Body of pancreas (tissue), 4 donors: ENCODE measurements around the gene CRTAP. TPM values are rescaled to one million over a fixed set of nuclear protein-coding genes. Genes with fewer than 3 reads are reported as not detected.
"Not testable (repeated sequence)": the region's sequence is repeated elsewhere in the genome, so short reads cannot be mapped to it uniquely, and the experiment has no call there.

Source experiments
- ATAC-seq: fragments of 150-250 bp; one replicate; pipeline ENCODE4 v1.9.1; 2016
- DNase-seq, 4 donors: peaks; one replicate each; pipeline ENCODE4 v3.0.0-alpha.2; 2019
- H3K27ac ChIP-seq, 4 donors: fragments of 200-600 bp; sonication (generic); 1 replicate in 3 of 4; 2 replicates in 1 of 4; pipeline versions ENCODE4 v1.5.1 to v1.6.1; 2016 to 2019; ENCODE audit warnings: mild to moderate bottlenecking in 1 of 4, mixed read lengths in 1 of 4, moderate library complexity in 1 of 4
- H3K27me3 ChIP-seq, 2 donors: fragments of 200-600 bp; sonication (generic); one replicate each; pipeline ENCODE4 v1.6.0; 2016; ENCODE audit warnings: mild to moderate bottlenecking in 1 of 2
- H3K36me3 ChIP-seq, 2 donors: fragments of 200-600 bp; sonication (generic); replicated peaks in 1 of 2; 2 replicates each; pipeline ENCODE4 v1.5.1; 2016; ENCODE audit warnings: low read depth in 2 of 2; ENCODE audit not compliant: insufficient read depth in 1 of 2
- H3K4me1 ChIP-seq: fragments of 200-600 bp; sonication (generic); one replicate; pipeline ENCODE4 v1.6.0; 2016
- H3K4me3 ChIP-seq, 2 donors: fragments of 200-600 bp; sonication (generic); 1 replicate in 1 of 2; 2 replicates in 1 of 2; pipeline ENCODE4 v1.5.1; 2016 to 2019
- H3K9me3 ChIP-seq, 3 donors: fragments of 200-600 bp; sonication (generic); 1 replicate in 2 of 3; 2 replicates in 1 of 3; pipeline ENCODE4 v1.5.1; 2016
- POLR2A ChIP-seq, 3 donors: fragments of 450-650 bp; IDR thresholded peaks; one replicate each; pipeline ENCODE4 v1.6.1; 2016; ENCODE audit warnings: antibody characterized with exemption in 3 of 3, mild to moderate bottlenecking in 2 of 3
- WGBS, 2 donors: methylation state at CpG; one replicate each; pipeline ENCODE4 v1.1.5; 2017; 5-methylcytosine and 5-hydroxymethylcytosine counted together
- intact Hi-C: fragments of 100-400 bp; cut with DNase I; formaldehyde crosslinking; loops from one replicate; pipeline ENCODE4 v1.15.1; 2023
- total RNA-seq, 2 donors: library from RNA; depleted of rRNA; stranded (reverse); fragments of >200 nt; gene quantifications; one replicate each; pipeline ENCODE4 v1.1.0, GENCODE V29; 2016
- TF ChIP-seq, protein P1 (sequence below), 7 experiments: fragments of 450-650 bp in 4 of 7; fragments of 200-600 bp in 3 of 7; sonication (generic) in 3 of 7; IDR thresholded peaks; one replicate each; pipeline ENCODE4 v1.5.1; 2016 to 2019; ENCODE audit warnings: antibody characterized with exemption in 7 of 7

Gene CRTAP
- 100 to 1,000 TPM in 1 of 2 donors, 10 to 100 TPM in 1; 30.0 to 101 TPM for total RNA-seq

DNA sequence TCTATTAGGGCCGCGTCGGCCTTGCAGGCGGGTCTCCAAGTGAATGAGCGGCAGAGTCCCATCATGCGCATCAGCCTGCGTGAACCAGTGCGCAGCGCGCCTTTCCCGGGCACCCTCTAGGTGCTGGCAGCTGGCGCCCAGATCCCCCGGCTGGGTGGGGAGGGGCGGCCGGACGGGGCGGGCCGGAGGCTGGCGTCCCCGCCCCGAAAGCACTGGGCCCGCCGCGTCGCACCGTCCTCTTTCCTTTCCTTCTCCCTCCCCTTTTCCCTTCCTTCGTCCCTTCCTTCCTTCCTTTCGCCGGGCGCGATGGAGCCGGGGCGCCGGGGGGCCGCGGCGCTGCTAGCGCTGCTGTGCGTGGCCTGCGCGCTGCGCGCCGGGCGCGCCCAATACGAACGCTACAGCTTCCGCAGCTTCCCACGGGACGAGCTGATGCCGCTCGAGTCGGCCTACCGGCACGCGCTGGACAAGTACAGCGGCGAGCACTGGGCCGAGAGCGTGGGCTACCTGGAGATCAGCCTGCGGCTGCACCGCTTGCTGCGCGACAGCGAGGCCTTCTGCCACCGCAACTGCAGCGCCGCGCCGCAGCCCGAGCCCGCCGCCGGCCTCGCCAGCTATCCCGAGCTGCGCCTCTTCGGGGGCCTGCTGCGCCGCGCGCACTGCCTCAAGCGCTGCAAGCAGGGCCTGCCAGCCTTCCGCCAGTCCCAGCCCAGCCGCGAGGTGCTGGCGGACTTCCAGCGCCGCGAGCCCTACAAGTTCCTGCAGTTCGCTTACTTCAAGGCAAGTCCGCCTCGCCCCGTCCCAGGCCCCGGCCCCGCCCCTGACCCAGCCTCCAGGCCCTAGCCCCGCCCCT is at the start of gene CRTAP:
TSS of gene CRTAP (plus strand) at position 243 of the 850 bp plus-strand sequence. CDS start at position 307, 64 bp downstream.
- WGBS, 2 donors, result 0 to 1% methylated on average over 47 to 97 of the region's 98 CpGs
- intact Hi-C loops, result no loop called here

DNA sequence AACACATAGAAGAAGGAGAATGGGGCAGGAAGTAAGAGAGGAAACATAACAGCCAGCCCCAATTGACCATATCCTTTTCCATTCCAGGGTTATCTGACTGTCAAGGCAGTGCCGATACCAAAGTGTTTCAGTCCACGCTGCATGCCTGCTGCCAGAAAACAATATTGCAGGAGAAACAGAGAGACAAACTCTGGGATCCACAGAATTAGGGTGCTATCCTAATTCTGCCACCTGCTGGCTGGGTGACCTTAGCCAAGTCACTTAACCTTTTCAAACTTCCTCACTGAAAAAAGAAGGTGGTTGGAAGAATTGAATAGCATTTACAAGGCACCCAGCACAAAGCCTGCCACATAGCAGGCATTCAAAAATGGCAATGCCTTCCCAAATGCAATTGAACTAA is 48.9 kb upstream of the CRTAP start:
- TF ChIP-seq, protein P1, sequence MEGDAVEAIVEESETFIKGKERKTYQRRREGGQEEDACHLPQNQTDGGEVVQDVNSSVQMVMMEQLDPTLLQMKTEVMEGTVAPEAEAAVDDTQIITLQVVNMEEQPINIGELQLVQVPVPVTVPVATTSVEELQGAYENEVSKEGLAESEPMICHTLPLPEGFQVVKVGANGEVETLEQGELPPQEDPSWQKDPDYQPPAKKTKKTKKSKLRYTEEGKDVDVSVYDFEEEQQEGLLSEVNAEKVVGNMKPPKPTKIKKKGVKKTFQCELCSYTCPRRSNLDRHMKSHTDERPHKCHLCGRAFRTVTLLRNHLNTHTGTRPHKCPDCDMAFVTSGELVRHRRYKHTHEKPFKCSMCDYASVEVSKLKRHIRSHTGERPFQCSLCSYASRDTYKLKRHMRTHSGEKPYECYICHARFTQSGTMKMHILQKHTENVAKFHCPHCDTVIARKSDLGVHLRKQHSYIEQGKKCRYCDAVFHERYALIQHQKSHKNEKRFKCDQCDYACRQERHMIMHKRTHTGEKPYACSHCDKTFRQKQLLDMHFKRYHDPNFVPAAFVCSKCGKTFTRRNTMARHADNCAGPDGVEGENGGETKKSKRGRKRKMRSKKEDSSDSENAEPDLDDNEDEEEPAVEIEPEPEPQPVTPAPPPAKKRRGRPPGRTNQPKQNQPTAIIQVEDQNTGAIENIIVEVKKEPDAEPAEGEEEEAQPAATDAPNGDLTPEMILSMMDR (IDR thresholded peaks at IDR 0.05), result no peak
- no peak for TF ChIP-seq POLR2A (IDR thresholded peaks at IDR 0.05)
- Histone ChIP-seq H3K27ac (no peak overlapping the region), H3K4me1 (peaks cover 1% of the 10 kb centered on the region), H3K27me3 (no peaks in the 10 kb centered on the region), H3K9me3 (no peaks in the 10 kb centered on the region), H3K4me3 (no peak overlapping the region), H3K36me3 (peaks cover 0 to 13% of the 10 kb centered on the region in 2 donors)
- 81 to 100% methylated on average over 2 of the region's 2 CpGs for WGBS, 2 donors
- DNase-seq, result no peak
- intact Hi-C loops, result no loop called here
- no peak for ATAC-seq

More for the DNA sequence above, at the start of gene CRTAP:
- H3K4me1 ChIP-seq, result peaks cover 24% of the 10 kb centered on the region
- H3K36me3 ChIP-seq, result no peaks in the 10 kb centered on the region
- H3K9me3 ChIP-seq, result no peaks in the 10 kb centered on the region
- ATAC-seq, result peak; percentile 94
- no peaks in the 10 kb centered on the region for H3K27me3 ChIP-seq
- DNase-seq, result peak; percentile 96 to 98 (median 97)
- peak within 1 kb of the TSS; percentile 20 for H3K4me3 ChIP-seq
- peak within 1 kb of the TSS; percentile 92 to 97 (median 96) for H3K27ac ChIP-seq
- peak; percentile 67 to 71 (median 70) for TF ChIP-seq POLR2A (IDR thresholded peaks at IDR 0.05)
- TF ChIP-seq, protein P1 (IDR thresholded peaks at IDR 0.05), result peak in 2 of 7 experiments; percentile 20 to 30

DNA sequence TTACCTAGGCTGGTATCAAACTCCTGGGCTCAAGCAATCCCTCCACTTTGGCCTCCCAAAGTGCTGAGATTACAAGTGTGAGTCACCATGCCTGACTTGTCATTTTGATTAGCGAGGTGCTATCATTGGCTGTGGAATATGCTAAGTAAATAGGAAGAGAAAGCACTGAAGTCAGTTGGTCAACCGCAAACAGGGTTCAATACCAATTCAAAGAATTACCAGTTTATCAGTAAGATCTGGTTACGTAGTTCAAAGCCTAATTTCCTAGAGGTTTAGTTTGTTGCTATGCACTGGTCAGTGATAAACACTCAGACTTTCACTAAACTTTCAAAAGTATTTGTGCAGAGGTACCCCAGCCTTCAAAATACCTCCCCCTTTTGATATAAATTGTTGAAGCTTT is 46.3 kb upstream of the CRTAP start:
- 57 to 75% methylated on average over 3 of the region's 3 CpGs for WGBS, 2 donors
- no peak overlapping the region for H3K27ac ChIP-seq
- no peak overlapping the region for H3K4me3 ChIP-seq
- TF ChIP-seq, protein P1 (IDR thresholded peaks at IDR 0.05), result no peak
- TF ChIP-seq POLR2A (IDR thresholded peaks at IDR 0.05), result no peak
- no peaks in the 10 kb centered on the region for H3K9me3 ChIP-seq
- peaks cover 4% of the 10 kb centered on the region for H3K4me1 ChIP-seq
- intact Hi-C loops, result no loop called here
- H3K36me3 ChIP-seq, result peaks cover 0 to 10% of the 10 kb centered on the region in 2 donors
- H3K27me3 ChIP-seq, result no peaks in the 10 kb centered on the region
- no peak for ATAC-seq
- no peak for DNase-seq

DNA sequence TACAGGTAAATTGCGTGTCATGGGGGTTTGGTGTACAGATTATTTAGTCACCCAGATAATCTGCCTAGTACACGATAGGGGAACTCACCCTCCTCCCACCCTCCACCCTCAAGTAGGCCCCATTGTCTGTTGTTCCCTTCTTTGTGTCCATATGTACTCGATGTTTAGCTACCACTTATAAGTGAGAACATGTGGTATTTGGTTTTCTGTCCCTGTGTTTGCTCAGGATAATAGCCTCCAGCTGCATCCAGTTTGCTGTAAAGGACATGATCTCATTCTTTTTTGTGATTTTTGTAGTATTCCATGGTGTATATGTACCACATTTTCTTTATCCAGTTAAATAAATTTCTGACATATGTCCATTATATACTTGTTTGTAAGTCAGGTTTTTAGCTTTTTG is 44.0 kb upstream of the CRTAP start:
- ATAC-seq, intact Hi-C loops, H3K36me3 ChIP-seq, H3K27me3 ChIP-seq, H3K4me3 ChIP-seq, H3K27ac ChIP-seq, H3K9me3 ChIP-seq, DNase-seq, H3K4me1 ChIP-seq: not testable (repeated sequence)
- WGBS, 2 donors, result 34 to 54% methylated on average over 3 of the region's 3 CpGs

DNA sequence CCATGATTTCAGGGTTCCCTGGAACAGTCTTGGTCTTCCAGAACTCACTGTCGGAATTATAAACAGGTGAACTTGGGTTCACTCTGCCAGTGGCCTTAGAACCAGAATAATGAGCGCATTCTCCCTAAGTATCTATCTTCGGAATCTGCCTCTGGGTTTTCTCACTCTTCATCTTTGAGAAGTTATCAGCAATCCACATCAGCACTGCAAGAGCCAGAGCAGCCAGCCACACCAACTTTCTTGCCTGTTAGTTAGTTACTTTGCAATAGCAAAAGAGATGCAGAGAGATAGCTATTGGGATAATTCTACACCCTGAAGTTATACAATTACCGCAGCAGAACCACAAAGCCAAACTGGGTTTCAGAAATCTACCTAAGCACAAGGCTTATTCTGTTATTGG is 42.6 kb upstream of the CRTAP start:
- peaks cover 4% of the 10 kb centered on the region for H3K4me1 ChIP-seq

More for the DNA sequence above, 42.6 kb upstream of the CRTAP start:
- Histone ChIP-seq H3K9me3 (no peaks in the 10 kb centered on the region), H3K4me3 (no peak overlapping the region), H3K36me3 (no peaks in the 10 kb centered on the region), H3K27ac (no peak overlapping the region), H3K27me3 (no peaks in the 10 kb centered on the region)
- ATAC-seq, result no peak
- 88 to 95% methylated on average over 4 of the region's 4 CpGs for WGBS, 2 donors
- TF ChIP-seq, protein P1 (IDR thresholded peaks at IDR 0.05), result no peak
- TF ChIP-seq POLR2A (IDR thresholded peaks at IDR 0.05), result no peak
- intact Hi-C loops, result no loop called here
- no peak for DNase-seq
